Upper lobe of left lung (tissue), 4 donors: Measurements from ENCODE around the gene ARVCF.

ENCODE experiments used
- POLR2AphosphoS5 ChIP-seq, 2 donors: sonication (generic); formaldehyde crosslinking; IDR thresholded peaks; one replicate each; pipeline ENCODE4 v1.5.1; 2017; ENCODE audit warnings: antibody characterized with exemption in 2 of 2
- TF ChIP-seq, protein P1 (sequence below), 6 experiments: fragments of 450-650 bp in 4 of 6; fragments of 200-600 bp in 2 of 6; sonication (generic) in 2 of 6; IDR thresholded peaks; one replicate each; pipeline ENCODE4 v1.5.1; 2016 to 2019; ENCODE audit warnings: antibody characterized with exemption in 6 of 6

- TF ChIP-seq, protein P1, sequence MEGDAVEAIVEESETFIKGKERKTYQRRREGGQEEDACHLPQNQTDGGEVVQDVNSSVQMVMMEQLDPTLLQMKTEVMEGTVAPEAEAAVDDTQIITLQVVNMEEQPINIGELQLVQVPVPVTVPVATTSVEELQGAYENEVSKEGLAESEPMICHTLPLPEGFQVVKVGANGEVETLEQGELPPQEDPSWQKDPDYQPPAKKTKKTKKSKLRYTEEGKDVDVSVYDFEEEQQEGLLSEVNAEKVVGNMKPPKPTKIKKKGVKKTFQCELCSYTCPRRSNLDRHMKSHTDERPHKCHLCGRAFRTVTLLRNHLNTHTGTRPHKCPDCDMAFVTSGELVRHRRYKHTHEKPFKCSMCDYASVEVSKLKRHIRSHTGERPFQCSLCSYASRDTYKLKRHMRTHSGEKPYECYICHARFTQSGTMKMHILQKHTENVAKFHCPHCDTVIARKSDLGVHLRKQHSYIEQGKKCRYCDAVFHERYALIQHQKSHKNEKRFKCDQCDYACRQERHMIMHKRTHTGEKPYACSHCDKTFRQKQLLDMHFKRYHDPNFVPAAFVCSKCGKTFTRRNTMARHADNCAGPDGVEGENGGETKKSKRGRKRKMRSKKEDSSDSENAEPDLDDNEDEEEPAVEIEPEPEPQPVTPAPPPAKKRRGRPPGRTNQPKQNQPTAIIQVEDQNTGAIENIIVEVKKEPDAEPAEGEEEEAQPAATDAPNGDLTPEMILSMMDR (IDR thresholded peaks at IDR 0.05), result peak; percentile 85 to 99 (median 90)
- no peak for TF ChIP-seq POLR2AphosphoS5 (IDR thresholded peaks at IDR 0.05)
These were observed 45.9 kb downstream of the ARVCF start for GRCh38 chr22:19970479-19971275.
